ENCODE data around the gene CRB3. TPM values are rescaled to one million over a fixed set of nuclear protein-coding genes. Genes with fewer than 3 reads are reported as not detected.

CRB3 gene
- total RNA-seq, 1 donor from 2014 or later, result 71.2 TPM

- DNase-seq (ENCODE audit: low spot score, unreplicated experiment), result no peak
- Mint-ChIP-seq H3K4me3 (ENCODE audit: low read depth) (no peak overlapping the region), H3K27ac (no peak overlapping the region), H3K4me1 (ENCODE audit: low read depth) (no peaks in the 10 kb centered on the region), H3K36me3 (ENCODE audit: insufficient read depth) (peaks cover 50% of the 10 kb centered on the region), H3K9me3 (ENCODE audit: low read depth) (no peaks in the 10 kb centered on the region), H3K27me3 (no peaks in the 10 kb centered on the region)
- TF ChIP-seq, protein P1, sequence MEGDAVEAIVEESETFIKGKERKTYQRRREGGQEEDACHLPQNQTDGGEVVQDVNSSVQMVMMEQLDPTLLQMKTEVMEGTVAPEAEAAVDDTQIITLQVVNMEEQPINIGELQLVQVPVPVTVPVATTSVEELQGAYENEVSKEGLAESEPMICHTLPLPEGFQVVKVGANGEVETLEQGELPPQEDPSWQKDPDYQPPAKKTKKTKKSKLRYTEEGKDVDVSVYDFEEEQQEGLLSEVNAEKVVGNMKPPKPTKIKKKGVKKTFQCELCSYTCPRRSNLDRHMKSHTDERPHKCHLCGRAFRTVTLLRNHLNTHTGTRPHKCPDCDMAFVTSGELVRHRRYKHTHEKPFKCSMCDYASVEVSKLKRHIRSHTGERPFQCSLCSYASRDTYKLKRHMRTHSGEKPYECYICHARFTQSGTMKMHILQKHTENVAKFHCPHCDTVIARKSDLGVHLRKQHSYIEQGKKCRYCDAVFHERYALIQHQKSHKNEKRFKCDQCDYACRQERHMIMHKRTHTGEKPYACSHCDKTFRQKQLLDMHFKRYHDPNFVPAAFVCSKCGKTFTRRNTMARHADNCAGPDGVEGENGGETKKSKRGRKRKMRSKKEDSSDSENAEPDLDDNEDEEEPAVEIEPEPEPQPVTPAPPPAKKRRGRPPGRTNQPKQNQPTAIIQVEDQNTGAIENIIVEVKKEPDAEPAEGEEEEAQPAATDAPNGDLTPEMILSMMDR (IDR thresholded peaks at IDR 0.05; ENCODE audit: unreplicated experiment), result no peak
These were observed 13.9 kb upstream of the CRB3 start for GRCh38 chr19:6450166-6450565.

DNA sequence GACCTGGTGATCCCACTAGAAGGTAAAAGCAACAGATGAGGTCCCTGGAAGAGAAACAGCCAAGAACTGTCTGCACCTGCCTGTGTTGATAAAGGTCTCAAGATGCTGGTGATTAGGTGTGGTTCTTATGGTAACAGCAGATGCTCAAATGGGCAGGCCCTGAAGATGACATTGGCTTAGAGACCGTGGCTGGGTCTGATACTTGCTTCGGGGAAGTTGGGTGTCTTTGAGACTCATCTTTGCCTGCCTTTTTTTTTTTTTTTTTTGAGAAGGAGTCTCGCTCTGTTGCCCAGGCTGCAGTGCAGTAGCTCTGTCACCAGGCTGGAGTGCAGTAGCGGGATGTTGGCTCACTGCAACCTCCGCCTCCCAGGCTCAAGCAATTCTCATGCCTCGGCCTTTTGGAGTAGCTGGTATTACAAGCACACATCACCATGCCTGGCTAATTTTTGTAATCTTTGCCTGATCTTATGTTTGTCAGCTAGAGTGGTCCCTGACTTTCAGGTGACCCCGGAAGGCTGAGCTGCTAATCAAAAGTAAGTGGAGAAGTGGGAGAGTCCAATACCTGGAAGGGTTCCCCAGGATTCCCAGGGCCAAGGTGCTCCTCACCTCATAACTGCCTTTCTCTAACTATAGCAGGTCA lies 12.4 kb upstream of the CRB3 start:
- no peaks in the 10 kb centered on the region for H3K9me3 Mint-ChIP-seq (ENCODE audit: low read depth)
- H3K36me3 Mint-ChIP-seq (ENCODE audit: insufficient read depth), result peaks cover 49% of the 10 kb centered on the region
- DNase-seq (ENCODE audit: low spot score, unreplicated experiment), result no peak
- H3K27ac Mint-ChIP-seq, result no peak overlapping the region
- no peak overlapping the region for H3K4me3 Mint-ChIP-seq (ENCODE audit: low read depth)
- H3K27me3 Mint-ChIP-seq, result no peaks in the 10 kb centered on the region
- TF ChIP-seq, protein P1 (IDR thresholded peaks at IDR 0.05; ENCODE audit: unreplicated experiment), result no peak
- no peaks in the 10 kb centered on the region for H3K4me1 Mint-ChIP-seq (ENCODE audit: low read depth)

- peaks cover 48% of the 10 kb centered on the region for H3K36me3 Mint-ChIP-seq (ENCODE audit: insufficient read depth)
- no peak overlapping the region for H3K27ac Mint-ChIP-seq
- H3K27me3 Mint-ChIP-seq, result no peaks in the 10 kb centered on the region
- no peaks in the 10 kb centered on the region for H3K9me3 Mint-ChIP-seq (ENCODE audit: low read depth)
- TF ChIP-seq, protein P1 (IDR thresholded peaks at IDR 0.05; ENCODE audit: unreplicated experiment), result no peak
- H3K4me1 Mint-ChIP-seq (ENCODE audit: low read depth), result no peaks in the 10 kb centered on the region
- DNase-seq (ENCODE audit: low spot score, unreplicated experiment), result no peak
- no peak overlapping the region for H3K4me3 Mint-ChIP-seq (ENCODE audit: low read depth)
These were observed 11.9 kb upstream of the CRB3 start for GRCh38 chr19:6452223-6452614.

DNA sequence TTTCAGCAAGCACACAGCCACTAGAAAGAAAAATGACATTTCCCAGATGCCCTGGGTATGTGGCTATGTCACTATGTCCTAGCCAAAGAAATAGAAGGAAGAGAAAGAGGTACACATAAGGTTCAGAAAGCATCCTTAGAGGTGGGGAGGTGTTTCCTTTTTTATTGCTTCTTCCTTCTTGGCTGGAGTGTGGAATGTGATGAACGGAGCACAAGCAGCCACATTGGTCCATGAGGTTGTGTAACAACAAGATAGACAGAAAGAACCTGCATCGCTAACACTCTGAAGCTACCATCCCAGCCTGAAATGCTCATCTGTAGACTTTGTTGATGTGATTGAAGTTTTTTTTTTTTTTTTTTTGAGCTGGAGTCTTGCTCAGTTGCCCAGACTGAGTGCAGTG lies 11.2 kb upstream of the CRB3 start:
- Mint-ChIP-seq H3K27me3 (no peaks in the 10 kb centered on the region), H3K27ac (no peak overlapping the region), H3K4me1 (ENCODE audit: low read depth) (no peaks in the 10 kb centered on the region), H3K4me3 (ENCODE audit: low read depth) (no peak overlapping the region), H3K9me3 (ENCODE audit: low read depth) (no peaks in the 10 kb centered on the region), H3K36me3 (ENCODE audit: insufficient read depth) (peaks cover 47% of the 10 kb centered on the region)
- TF ChIP-seq, protein P1 (IDR thresholded peaks at IDR 0.05; ENCODE audit: unreplicated experiment), result no peak
- no peak for DNase-seq (ENCODE audit: low spot score, unreplicated experiment)

GRCh38 chr19:6453951-6454565 lies 10.0 kb upstream of the CRB3 start:
- no peak for DNase-seq (ENCODE audit: low spot score, unreplicated experiment)
- H3K27me3 Mint-ChIP-seq, result no peaks in the 10 kb centered on the region
- no peak overlapping the region for H3K27ac Mint-ChIP-seq
- TF ChIP-seq, protein P1 (IDR thresholded peaks at IDR 0.05; ENCODE audit: unreplicated experiment), result no peak
- H3K9me3 Mint-ChIP-seq (ENCODE audit: low read depth), result no peaks in the 10 kb centered on the region
- peaks cover 5% of the 10 kb centered on the region for H3K4me1 Mint-ChIP-seq (ENCODE audit: low read depth)
- no peak overlapping the region for H3K4me3 Mint-ChIP-seq (ENCODE audit: low read depth)
- peaks cover 47% of the 10 kb centered on the region for H3K36me3 Mint-ChIP-seq (ENCODE audit: insufficient read depth)
